ENCODE data around the gene ODC1.
"Not testable (repeated sequence)": the region's sequence is repeated elsewhere in the genome, so short reads cannot be mapped to it uniquely, and the experiment has no call there.

ODC1 gene

DNA sequence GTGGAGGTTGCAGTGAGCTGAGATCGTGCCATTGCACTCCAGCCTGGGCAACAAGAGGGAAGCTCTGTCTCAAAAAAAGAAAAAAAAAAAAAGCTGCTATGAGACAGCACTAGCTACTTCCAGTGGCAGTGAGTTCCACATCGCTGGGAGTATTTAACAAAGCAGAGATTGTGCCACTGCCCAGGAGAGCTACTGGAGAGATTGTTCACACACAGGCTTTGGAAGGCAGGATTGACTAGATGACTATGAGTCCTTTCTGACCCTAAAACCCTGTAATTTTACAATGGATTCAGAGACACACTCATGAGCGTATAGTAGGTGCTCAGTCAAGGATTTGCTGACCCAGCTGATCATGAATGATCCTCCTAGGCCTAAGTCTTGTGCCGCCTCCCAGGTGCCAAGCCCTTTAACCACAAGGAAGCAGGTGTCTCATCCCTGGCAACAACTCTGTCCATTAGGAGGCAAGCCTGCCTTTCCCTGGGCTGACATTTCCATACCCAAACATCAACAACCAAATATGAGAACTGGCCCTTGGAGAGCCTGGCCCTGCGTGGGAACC, 45.0 kb upstream of the ODC1 start:
- DNase-seq (ENCODE audit: low read depth), result no peak
- TF ChIP-seq, protein P1, sequence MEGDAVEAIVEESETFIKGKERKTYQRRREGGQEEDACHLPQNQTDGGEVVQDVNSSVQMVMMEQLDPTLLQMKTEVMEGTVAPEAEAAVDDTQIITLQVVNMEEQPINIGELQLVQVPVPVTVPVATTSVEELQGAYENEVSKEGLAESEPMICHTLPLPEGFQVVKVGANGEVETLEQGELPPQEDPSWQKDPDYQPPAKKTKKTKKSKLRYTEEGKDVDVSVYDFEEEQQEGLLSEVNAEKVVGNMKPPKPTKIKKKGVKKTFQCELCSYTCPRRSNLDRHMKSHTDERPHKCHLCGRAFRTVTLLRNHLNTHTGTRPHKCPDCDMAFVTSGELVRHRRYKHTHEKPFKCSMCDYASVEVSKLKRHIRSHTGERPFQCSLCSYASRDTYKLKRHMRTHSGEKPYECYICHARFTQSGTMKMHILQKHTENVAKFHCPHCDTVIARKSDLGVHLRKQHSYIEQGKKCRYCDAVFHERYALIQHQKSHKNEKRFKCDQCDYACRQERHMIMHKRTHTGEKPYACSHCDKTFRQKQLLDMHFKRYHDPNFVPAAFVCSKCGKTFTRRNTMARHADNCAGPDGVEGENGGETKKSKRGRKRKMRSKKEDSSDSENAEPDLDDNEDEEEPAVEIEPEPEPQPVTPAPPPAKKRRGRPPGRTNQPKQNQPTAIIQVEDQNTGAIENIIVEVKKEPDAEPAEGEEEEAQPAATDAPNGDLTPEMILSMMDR (IDR thresholded peaks at IDR 0.05; ENCODE audit: control insufficient read depth, extremely low read depth, insufficient read depth), result no peak
- no peak overlapping the region for H3K4me3 ChIP-seq (ENCODE audit: low read depth, low read length)

DNA sequence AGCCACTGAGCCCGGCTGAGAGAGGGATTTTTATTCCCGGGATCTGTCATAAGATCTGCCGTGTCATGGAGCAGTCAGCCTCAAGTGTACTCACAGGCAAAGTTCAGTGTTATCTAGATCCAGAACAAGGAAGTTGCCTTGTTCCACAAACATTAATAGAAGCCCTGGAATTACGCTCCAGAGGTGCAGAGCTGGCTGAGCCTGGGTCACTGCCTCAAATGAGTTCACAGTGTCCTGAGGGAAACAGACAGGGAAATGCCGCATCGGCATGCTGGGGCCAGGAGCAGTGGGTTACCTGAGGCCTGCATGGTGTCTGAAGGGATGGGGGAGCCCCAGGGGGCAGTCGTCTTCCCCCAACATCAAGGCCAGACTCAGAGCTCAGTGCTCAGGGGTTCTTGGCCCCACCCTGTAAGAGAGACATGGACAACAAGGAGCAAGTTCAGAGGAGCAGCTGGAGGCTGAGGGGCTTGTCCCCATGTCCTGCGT, 42.7 kb upstream of the ODC1 start:
- TF ChIP-seq, protein P1 (IDR thresholded peaks at IDR 0.05; ENCODE audit: control insufficient read depth, extremely low read depth, insufficient read depth), result no peak
- H3K4me3 ChIP-seq (ENCODE audit: low read depth, low read length), result no peak overlapping the region
- DNase-seq (ENCODE audit: low read depth), result peak; percentile 54

DNA sequence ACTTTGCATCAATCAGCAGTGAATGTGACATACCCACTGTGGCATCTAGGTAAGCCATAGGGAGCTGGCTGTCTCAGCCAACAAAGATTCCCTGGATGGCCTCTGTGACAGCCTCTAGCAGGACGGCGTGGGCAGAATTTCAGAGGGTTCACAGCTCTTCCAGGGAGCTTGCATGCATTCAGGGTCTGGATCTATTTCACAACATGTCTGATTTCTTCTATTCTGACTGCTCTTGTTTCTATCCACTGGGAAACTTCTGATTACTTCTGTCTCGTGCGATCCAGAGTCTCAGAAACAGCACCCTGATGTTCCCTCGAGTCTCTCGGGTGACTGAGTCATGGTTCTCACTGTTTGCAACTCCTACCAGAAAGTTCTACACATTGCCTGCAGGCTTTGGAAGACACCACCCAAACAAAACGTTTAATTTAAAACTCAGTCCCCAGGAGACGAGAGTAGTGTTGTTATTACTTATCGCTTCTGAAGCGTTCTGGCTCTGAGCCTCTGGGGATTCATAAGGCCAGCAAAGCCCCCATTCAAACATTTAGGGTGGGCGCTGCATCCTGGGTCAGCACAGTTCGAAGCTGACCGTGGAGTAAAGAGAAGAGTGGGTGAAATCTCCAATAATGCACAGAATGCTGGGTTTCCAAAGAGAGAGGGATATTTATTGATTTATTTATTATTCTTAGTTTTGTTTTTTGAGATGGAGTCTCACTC, 41.9 kb upstream of the ODC1 start:
- no peak overlapping the region for H3K4me3 ChIP-seq (ENCODE audit: low read depth, low read length)
- TF ChIP-seq, protein P1 (IDR thresholded peaks at IDR 0.05; ENCODE audit: control insufficient read depth, extremely low read depth, insufficient read depth), result no peak
- DNase-seq (ENCODE audit: low read depth), result no peak

DNA sequence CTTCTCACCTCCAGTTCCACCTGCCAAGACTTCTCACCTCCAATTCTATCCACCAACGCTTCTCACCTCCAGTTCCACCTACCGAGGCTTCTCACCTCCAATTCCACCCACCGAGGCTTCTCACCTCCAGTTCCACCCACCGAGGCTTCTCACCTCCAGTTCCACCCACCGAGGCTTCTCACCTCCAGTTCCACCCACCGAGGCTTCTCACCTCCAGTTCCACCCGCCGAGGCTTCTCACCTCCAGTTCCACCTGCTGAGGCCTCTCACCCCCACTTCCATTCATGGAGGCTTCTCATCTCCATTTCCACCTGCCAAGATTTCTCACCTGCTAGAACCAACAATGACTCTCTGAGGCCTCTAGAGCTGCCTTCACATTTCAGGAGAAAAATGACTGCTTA, 40.0 kb upstream of the ODC1 start:
- DNase-seq (ENCODE audit: low read depth); H3K4me3 ChIP-seq (ENCODE audit: low read depth, low read length): not testable (repeated sequence)

DNA sequence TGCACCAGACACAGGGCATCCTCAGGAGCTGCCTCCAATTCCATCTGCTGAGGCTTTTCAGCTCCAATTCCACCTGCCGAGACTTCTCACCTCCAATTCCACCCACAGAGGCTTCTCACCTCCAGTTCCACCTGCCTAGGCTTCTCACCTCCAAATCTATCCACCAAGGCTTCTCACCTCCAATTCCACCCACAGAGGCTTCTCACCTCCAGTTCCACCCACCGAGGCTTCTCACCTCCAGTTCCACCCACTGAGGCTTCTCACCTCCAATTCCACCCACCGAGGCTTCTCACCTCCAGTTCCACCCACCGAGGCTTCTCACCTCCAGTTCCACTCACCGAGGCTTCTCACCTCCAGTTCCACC, 39.6 kb upstream of the ODC1 start:
- H3K4me3 ChIP-seq (ENCODE audit: low read depth, low read length); DNase-seq (ENCODE audit: low read depth): not testable (repeated sequence)

DNA sequence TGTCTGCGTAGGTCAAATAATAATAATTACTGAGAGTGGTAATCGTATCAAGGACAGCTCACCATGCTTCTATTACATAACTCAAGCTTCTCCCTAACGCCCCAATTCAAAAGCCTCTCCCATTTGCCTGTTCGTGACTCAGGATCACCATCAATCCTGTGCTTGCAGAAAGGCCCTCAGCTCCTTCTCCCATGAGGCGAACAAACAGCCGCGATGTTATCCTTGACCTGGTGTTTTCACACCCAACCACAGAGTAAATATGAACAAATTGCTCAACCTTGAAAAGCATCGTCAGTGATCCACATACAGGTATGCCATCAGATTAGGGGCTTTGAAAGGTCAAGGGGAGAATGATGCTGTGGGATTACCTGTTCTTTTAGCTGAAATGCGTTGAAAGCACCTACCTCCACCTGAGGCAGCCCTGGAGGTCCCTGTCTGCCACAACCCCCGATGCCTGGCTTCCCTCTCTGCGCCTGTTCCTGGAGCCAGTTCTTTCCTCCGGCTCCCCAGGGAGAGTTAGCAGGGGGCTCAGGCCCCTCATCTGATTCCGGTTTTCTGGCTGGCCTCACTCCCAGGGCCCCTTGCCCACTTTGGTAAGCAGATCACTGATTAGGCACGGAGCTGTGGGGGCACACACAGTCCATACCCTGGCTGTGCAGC, 39.1 kb upstream of the ODC1 start:
- TF ChIP-seq, protein P1 (IDR thresholded peaks at IDR 0.05; ENCODE audit: control insufficient read depth, extremely low read depth, insufficient read depth), result no peak
- no peak for DNase-seq (ENCODE audit: low read depth)
- H3K4me3 ChIP-seq (ENCODE audit: low read depth, low read length), result no peak overlapping the region

DNA sequence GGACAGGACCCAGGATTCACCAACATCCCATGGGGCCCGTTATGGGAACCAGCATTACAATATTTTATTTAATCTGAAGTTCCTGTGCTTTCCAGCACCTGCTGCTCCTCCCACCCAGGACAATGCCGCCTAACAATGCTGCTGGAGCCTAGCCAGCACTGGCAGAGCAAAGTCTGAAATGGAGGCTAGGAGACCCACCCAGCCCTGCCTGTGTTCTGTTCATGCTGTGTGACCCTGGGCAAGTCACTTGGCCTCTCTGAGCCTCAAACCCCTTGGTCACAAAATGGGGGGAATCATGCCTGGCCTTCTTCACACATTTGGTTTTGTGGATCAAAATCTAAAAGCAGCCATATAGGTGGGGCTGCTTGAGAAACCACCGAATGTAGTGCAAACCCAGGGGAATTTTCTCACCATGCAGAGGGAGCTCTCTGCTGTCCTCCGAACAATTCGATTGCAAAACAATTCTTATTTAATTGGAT, 38.5 kb upstream of the ODC1 start:
- no peak for DNase-seq (ENCODE audit: low read depth)
- TF ChIP-seq, protein P1 (IDR thresholded peaks at IDR 0.05; ENCODE audit: control insufficient read depth, extremely low read depth, insufficient read depth), result no peak
- no peak overlapping the region for H3K4me3 ChIP-seq (ENCODE audit: low read depth, low read length)
